Measurements from ENCODE around the gene SEMA3E.
A peak's percentile ranks its signal among the peaks of the same experiment; 100 is the strongest.

The SEMA3E gene

GRCh38 chr7:83484826-83485225 is 164.1 kb downstream of the SEMA3E start:
- H3K4me3 ChIP-seq (ENCODE audit: low read depth, low read length) = no peak overlapping the region
- no peak for TF ChIP-seq CTCF (conservative IDR thresholded peaks at IDR 0.05; ENCODE audit: low read depth, low read length)
- no peak for DNase-seq (ENCODE audit: low read depth)

GRCh38 chr7:83484266-83484665 is 164.7 kb downstream of the SEMA3E start:
- DNase-seq (ENCODE audit: low read depth) = no peak
- TF ChIP-seq CTCF (conservative IDR thresholded peaks at IDR 0.05; ENCODE audit: low read depth, low read length) = no peak
- H3K4me3 ChIP-seq (ENCODE audit: low read depth, low read length) = no peak overlapping the region

GRCh38 chr7:83478616-83479015 is 170.3 kb downstream of the SEMA3E start:
- TF ChIP-seq CTCF (conservative IDR thresholded peaks at IDR 0.05; ENCODE audit: low read depth, low read length) = no peak
- H3K4me3 ChIP-seq (ENCODE audit: low read depth, low read length) = no peak overlapping the region
- DNase-seq (ENCODE audit: low read depth) = no peak

- DNase-seq (ENCODE audit: low read depth) = no peak
- no peak for TF ChIP-seq CTCF (conservative IDR thresholded peaks at IDR 0.05; ENCODE audit: low read depth, low read length)
- H3K4me3 ChIP-seq (ENCODE audit: low read depth, low read length) = no peak overlapping the region
These were observed 172.4 kb downstream of the SEMA3E start for GRCh38 chr7:83476511-83477050.

GRCh38 chr7:83475420-83475819 is 173.5 kb downstream of the SEMA3E start:
- peak; percentile 25 for TF ChIP-seq CTCF (conservative IDR thresholded peaks at IDR 0.05; ENCODE audit: low read depth, low read length)
- DNase-seq (ENCODE audit: low read depth) = peak; percentile 15

GRCh38 chr7:83472376-83472775 is 176.6 kb downstream of the SEMA3E start:
- no peak overlapping the region for H3K4me3 ChIP-seq (ENCODE audit: low read depth, low read length)
- no peak for DNase-seq (ENCODE audit: low read depth)
- TF ChIP-seq CTCF (conservative IDR thresholded peaks at IDR 0.05; ENCODE audit: low read depth, low read length) = no peak

More at GRCh38 chr7:83475420-83475819, 173.5 kb downstream of the SEMA3E start:
- H3K4me3 ChIP-seq (ENCODE audit: low read depth, low read length) = no peak overlapping the region

- no peak for TF ChIP-seq CTCF (conservative IDR thresholded peaks at IDR 0.05; ENCODE audit: low read depth, low read length)
- no peak overlapping the region for H3K4me3 ChIP-seq (ENCODE audit: low read depth, low read length)
- no peak for DNase-seq (ENCODE audit: low read depth)
These were observed 179.4 kb downstream of the SEMA3E start for GRCh38 chr7:83469491-83469890.

All from choroid plexus epithelial cell (primary cell).